ENCODE data around the gene CPVL.
A peak's percentile ranks its signal among the peaks of the same experiment; 100 is the strongest.

CPVL gene

GRCh38 chr7:29127527-29127926 is 18.8 kb downstream of the CPVL start:
- no peak overlapping the region for H3K4me3 ChIP-seq (ENCODE audit: low read depth, low read length)
- TF ChIP-seq ZNF555 (tag by site-specific recombination; conservative IDR thresholded peaks at IDR 0.05) (no peak), BCL11A (tag by site-specific recombination; IDR thresholded peaks at IDR 0.05; ENCODE audit: low read depth) (no peak), ZNF510 (tag by site-specific recombination; IDR thresholded peaks at IDR 0.05; ENCODE audit: insufficient replicate concordance) (no peak), ZNF394 (tag by site-specific recombination; IDR thresholded peaks at IDR 0.05; ENCODE audit: borderline replicate concordance) (no peak), ZNF223 (tag by site-specific recombination; IDR thresholded peaks at IDR 0.05) (no peak), ZBTB10 (tag by site-specific recombination; IDR thresholded peaks at IDR 0.05) (no peak), KLF16 (tag by site-specific recombination; IDR thresholded peaks at IDR 0.05) (no peak), ZNF423 (tag by site-specific recombination; IDR thresholded peaks at IDR 0.05) (no peak), ZNF660 (tag by site-specific recombination; IDR thresholded peaks at IDR 0.05) (no peak)
- no peaks in the 10 kb centered on the region for H3K9me3 ChIP-seq (ENCODE audit: control insufficient read depth, insufficient read depth, low read depth, low read length)
- POLR2A ChIA-PET: interaction anchor here (0.5 kb wide), 1 partner anchor 61 kb away, joined by 3 read pairs; no protein-coding TSS in a partner anchor
- H3K36me3 ChIP-seq (ENCODE audit: control insufficient read depth in 2 of 2, insufficient read depth in 1 of 2, low read length in 2 of 2): no peaks in the 10 kb centered on the region
- H3K4me1 ChIP-seq (ENCODE audit: control insufficient read depth, insufficient read depth, low read length): peaks cover 15% of the 10 kb centered on the region
- H3K27ac ChIP-seq (ENCODE audit: extremely low read depth, low read depth, low read length): no peak overlapping the region
- CTCF ChIA-PET: interaction anchor here (0.5 to 1.9 kb wide), 3 partner anchors 62 to 516 kb away, joined by 3 to 10 read pairs (median 7); no protein-coding TSS in a partner anchor

DNA sequence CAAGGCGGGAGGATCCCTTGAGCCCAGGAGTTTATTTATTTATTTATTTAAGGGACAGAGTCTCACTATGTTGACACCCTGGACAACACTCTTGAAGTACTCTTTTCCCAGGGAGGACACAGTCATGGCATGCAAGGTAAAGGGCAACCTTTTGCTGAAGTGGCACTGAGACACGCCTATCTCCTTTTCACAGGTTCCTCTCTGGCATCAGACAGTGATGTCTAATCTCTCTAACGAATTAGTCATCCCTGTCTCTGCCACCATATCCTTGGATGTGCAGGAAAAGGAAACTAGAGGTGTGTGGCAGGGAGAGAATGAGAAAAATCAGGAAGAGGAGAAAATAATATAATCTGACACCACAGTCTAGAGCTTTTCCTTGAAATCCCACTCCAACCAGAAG is 19.5 kb downstream of the CPVL start:
- POLR2A ChIA-PET: interaction anchor here (0.6 kb wide), 1 partner anchor 394 kb away, joined by 3 read pairs; no protein-coding TSS in a partner anchor
- TF ChIP-seq ZBTB17 (tag by site-specific recombination; IDR thresholded peaks at IDR 0.05) (peak; percentile 89), ZNF585B (tag by site-specific recombination; IDR thresholded peaks at IDR 0.05) (no peak), ZNF501 (tag by site-specific recombination; IDR thresholded peaks at IDR 0.05) (no peak), ZNF37A (tag by site-specific recombination; IDR thresholded peaks at IDR 0.05) (no peak)
- no peak overlapping the region for H3K27ac ChIP-seq (ENCODE audit: extremely low read depth, low read depth, low read length)
- peaks cover 19% of the 10 kb centered on the region for H3K4me1 ChIP-seq (ENCODE audit: control insufficient read depth, insufficient read depth, low read length)
- no peak overlapping the region for H3K4me3 ChIP-seq (ENCODE audit: low read depth, low read length)
- H3K9me3 ChIP-seq (ENCODE audit: control insufficient read depth, insufficient read depth, low read depth, low read length): no peaks in the 10 kb centered on the region
- CTCF ChIA-PET: interaction anchor here (0.5 to 1.9 kb wide), 4 partner anchors 63 to 1841 kb away, joined by 3 to 10 read pairs (median 3); no protein-coding TSS in a partner anchor
- H3K36me3 ChIP-seq (ENCODE audit: control insufficient read depth in 2 of 2, insufficient read depth in 1 of 2, low read length in 2 of 2): no peaks in the 10 kb centered on the region

GRCh38 chr7:29123626-29124190 is 22.6 kb downstream of the CPVL start:
- TF ChIP-seq REST (tag by site-specific recombination; IDR thresholded peaks at IDR 0.05) (no peak), PRDM6 (tag by site-specific recombination; IDR thresholded peaks at IDR 0.05) (peak; percentile 62)
- Histone ChIP-seq H3K4me3 (ENCODE audit: low read depth, low read length) (no peak overlapping the region), H3K36me3 (ENCODE audit: control insufficient read depth in 2 of 2, insufficient read depth in 1 of 2, low read length in 2 of 2) (no peaks in the 10 kb centered on the region; a peak in 1 of 3 replicates), H3K4me1 (ENCODE audit: control insufficient read depth, insufficient read depth, low read length) (peaks cover 21% of the 10 kb centered on the region), H3K27ac (ENCODE audit: extremely low read depth, low read depth, low read length) (no peak overlapping the region), H3K9me3 (ENCODE audit: control insufficient read depth, insufficient read depth, low read depth, low read length) (no peaks in the 10 kb centered on the region)
- ChIA-PET CTCF (interaction anchor here (0.5 to 1.6 kb wide), 9 partner anchors 17 to 362 kb away, joined by 3 to 8 read pairs (median 4); no protein-coding TSS in a partner anchor), POLR2A (interaction anchor here (0.6 kb wide), 1 partner anchor 1019 kb away, joined by 3 read pairs; no protein-coding TSS in a partner anchor)

Data from HEK293 (cell line).